Stomach (tissue), 4 donors: ENCODE results near the gene LDLRAD3.

Experiments
- EP300 ChIP-seq: sonication (generic); formaldehyde crosslinking; IDR thresholded peaks from one replicate; pipeline ENCODE4 v1.6.1; 2017; ENCODE audit warnings: antibody characterized with exemption
- POLR2A ChIP-seq, 4 donors: fragments of 450-650 bp; IDR thresholded peaks; one replicate each; pipeline ENCODE4 v1.6.1; 2016; ENCODE audit warnings: antibody characterized with exemption in 4 of 4, control low read depth in 2 of 4, mild to moderate bottlenecking in 1 of 4, moderate library complexity in 1 of 4
- POLR2AphosphoS5 ChIP-seq, 3 donors: sonication (generic); formaldehyde crosslinking; IDR thresholded peaks; one replicate each; pipeline ENCODE4 v1.6.1; 2016; ENCODE audit warnings: antibody characterized with exemption in 3 of 3
- TF ChIP-seq, protein P1 (sequence below), 7 experiments: fragments of 450-650 bp in 4 of 7; fragments of 200-600 bp in 3 of 7; sonication (generic) in 3 of 7; IDR thresholded peaks; one replicate each; pipeline ENCODE4 v1.5.1; 2016 to 2019; ENCODE audit warnings: antibody characterized with exemption in 7 of 7, control low read depth in 2 of 7, mild to moderate bottlenecking in 1 of 7

GRCh38 chr11:36048496-36049247, 104.8 kb downstream of the LDLRAD3 start:
- TF ChIP-seq POLR2A (IDR thresholded peaks at IDR 0.05) (no peak), POLR2AphosphoS5 (IDR thresholded peaks at IDR 0.05) (no peak), EP300 (no peak)
- TF ChIP-seq, protein P1, sequence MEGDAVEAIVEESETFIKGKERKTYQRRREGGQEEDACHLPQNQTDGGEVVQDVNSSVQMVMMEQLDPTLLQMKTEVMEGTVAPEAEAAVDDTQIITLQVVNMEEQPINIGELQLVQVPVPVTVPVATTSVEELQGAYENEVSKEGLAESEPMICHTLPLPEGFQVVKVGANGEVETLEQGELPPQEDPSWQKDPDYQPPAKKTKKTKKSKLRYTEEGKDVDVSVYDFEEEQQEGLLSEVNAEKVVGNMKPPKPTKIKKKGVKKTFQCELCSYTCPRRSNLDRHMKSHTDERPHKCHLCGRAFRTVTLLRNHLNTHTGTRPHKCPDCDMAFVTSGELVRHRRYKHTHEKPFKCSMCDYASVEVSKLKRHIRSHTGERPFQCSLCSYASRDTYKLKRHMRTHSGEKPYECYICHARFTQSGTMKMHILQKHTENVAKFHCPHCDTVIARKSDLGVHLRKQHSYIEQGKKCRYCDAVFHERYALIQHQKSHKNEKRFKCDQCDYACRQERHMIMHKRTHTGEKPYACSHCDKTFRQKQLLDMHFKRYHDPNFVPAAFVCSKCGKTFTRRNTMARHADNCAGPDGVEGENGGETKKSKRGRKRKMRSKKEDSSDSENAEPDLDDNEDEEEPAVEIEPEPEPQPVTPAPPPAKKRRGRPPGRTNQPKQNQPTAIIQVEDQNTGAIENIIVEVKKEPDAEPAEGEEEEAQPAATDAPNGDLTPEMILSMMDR (IDR thresholded peaks at IDR 0.05), result no peak
